Inflammatory macrophage (primary cell): ENCODE data around the gene RRP7A.
"Not testable (repeated sequence)": the region's sequence is repeated elsewhere in the genome, so short reads cannot be mapped to it uniquely, and the experiment has no call there.

Source experiments
- DNase-seq, 2 donors: peaks; one replicate each; pipeline ENCODE4 v3.0.0-alpha.2; 2020 to 2022

RRP7A gene

DNA sequence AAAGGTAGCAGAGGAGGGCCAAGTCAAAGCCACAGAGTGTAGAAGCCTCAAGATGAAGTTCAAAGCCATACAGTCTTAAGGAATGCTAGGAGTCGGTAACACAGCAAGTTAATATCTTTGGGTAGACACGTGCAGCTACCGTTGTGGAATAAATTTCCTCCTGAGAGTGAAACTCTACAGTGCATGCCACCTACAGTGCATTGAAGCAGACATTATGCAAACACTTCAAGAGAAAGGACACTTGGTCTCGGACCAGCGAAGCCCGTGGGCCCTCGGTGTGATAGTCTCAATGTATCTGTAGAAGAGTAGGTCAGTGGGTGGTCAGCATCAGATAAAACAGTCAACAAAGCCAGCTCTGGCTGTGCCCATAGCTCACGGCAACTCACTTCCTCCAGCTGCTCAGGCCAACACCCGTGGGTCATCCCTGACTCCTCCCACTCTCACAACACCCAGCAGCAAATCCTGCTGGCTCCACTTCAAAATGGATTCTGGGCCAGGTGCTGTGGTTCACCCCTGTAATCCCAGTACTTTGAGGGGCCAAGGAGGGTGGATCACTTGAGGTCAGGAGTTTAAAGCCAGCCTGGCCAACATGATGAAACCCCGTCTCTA is 24.0 kb downstream of the RRP7A start:
- peak in 1 of 2 donors; percentile 19 for DNase-seq

DNA sequence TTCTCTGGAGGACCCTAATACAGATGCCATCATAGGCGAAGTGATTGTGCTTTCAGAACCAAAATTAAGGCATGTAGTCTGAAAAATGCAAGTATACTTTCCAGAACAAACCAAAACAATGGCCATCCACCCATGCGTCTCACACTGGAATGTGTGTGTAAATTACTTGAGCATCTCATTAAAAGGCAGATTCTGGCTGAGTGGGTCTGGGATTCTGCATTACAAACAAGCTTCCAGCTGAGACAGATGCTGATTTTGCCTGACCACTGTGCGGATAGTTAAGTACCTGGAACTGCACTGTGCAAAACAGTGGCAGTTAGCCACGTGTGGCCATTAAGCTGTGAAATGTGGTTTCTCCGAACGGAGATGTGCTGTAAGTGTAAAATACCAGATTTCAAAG is 26.2 kb downstream of the RRP7A start:
- no peak for DNase-seq

DNA sequence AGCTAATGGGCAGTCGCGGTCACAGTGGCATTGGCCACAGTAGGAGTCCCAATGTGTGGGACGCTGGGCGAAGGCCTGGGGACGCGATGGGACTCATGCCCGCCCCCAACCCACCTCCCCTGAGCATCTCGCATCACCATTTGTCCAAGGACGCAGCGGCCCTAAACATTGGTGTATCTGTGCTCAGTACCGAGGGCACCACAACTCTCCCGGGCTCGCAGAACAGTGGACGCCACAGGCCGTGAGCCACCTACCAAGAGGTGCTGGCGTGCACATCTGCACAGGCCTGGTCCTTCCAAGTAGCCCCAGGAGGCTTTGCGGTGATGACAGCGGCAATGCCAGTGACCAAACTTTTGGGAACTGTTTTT is 27.3 kb downstream of the RRP7A start:
- DNase-seq, result no peak

DNA sequence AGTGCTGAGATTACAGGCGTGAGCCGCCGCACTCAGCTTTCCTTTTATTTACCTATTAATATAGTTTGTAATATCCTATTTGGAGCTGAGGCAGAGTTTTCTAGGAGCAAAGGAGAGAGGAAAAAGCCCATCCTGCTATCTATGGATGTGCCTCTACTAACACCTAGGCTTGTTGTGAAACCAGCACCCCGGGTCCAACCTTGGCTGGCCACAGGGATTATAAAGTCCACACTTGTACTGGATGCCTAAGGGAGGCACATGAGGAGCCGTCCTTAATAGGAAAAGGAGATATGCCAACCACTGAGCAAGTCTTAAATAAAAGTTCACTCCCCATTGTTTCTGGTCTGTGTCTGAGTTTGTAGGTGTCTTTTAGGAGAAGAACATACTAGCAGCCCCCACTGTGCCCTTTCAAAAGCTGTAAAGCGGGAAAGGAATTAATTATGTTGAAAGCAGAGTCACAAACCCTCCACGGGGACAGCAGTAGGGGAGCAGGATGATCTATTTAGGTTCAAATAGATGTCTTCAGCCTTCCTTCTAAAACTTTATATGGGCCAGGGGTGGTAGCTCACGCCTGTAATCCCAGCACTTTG is 29.3 kb downstream of the RRP7A start:
- no peak for DNase-seq

DNA sequence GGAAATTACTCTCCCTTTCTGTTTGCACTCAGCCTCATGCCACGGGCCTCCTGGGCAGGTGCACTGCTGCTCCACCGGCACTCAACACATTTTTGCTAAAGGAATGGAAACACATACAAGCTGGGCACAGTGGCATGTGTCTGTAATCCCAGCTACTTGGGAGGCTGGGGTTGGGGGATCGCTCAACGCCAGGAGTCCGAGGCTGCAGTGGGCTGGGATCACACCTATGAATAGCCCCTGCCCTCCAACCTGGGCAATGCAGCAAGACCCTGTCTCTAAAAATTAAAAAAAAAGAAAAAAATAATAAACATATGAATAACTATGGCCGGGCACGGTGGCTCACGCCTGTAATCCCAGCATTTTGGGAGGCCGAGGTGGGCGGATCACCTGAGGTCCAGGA is 30.6 kb downstream of the RRP7A start:
- DNase-seq, result no peak

DNA sequence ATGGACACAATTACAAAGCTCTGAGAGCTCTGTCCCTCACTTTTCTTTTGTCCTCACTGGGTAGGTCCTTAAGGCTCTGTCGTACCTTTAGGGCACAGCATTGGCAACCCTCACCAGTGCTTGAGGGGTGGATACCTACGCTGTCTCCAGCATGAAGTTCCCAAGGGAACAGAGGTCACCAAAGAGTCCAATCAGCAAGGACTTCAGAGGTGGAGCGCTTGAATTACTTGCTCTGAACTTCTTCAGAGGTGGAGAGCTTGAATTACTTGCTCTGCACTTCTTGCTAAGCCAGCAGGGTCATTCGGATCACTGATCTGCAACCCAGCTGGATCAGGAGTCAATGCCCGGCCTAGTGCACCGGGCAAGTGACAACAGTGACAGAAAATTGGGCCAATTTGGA is 35.1 kb downstream of the RRP7A start:
- no peak for DNase-seq

DNA sequence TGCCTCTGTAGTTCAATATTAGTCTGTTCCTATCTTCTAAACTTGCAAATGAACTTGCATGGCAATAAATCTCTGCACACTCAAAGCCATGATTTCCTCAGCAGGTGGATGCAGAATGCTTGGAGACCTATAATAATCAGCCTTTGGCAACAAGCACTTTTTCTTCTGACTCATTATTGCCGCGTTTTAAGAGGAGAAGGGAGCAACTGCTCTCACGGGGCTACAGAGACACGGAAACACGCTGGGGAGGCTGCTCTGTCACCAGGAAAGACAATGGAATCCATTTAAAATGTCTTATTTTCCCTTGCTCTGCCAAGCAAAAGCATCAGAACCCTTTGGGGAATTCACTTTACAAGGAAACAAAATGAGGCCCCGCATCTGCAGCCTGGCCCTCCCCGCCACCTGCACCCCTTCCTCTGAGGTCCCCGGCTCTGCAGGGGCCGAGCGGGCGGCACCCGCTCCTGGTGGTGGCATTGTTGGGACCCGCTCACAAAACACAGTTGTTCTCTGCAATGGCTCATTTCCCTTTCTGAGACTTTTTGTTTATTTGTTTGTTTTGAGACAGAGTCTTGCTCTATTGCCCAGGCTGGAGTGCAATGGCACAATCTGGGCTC is 35.9 kb downstream of the RRP7A start:
- not testable (repeated sequence) for DNase-seq

DNA sequence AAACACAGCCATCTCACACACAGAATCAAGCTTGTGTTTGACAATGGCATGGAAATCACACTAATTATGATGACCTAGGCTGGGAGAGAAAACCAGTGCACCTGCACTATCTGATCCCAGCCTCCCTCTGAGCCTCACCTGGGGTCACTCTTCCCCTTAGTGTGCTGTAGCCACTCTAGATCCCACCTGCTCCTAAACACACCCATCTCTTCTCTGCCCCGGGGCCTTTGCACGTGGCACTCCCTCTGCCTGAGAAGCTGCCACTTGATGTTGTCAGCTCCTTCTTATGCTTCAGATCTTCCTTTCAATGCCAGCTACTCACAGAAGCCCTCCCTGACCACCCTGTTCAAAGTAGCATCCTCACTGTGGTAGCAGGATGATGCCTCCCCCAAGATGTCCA is 44.5 kb downstream of the RRP7A start:
- DNase-seq, result no peak

DNA sequence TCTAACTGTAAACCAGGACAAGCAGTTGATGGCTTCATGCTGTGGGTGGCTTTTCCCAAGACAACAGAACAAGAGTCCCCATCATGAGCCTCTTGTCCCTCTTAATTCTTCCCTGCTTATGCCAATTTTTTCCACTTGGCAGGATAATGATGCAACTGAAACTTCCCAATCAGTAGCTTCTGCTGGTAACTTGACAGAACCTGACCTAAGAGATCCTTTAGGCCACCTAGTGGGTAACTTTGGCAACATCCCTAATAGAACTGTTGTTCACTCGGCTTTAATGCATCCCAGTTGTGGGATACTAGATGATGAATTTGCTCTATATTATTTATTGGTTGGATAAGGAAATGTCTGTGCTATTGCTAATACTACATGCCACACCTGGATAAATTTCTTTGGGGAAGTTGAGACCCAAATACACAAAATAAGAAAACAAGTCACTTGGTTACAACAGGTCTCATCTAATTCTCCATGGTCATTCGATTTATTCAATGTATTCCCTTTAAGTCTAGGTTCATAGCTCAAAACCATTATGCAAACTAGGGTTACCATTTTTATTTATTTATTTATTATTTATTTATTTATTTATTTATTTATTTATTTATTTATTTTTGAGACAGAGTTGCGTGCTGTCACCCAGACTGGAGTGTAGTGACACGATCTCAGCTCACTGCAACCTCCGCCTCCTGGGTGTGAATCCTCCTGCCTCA is 46.0 kb downstream of the RRP7A start:
- DNase-seq, result peak; percentile 67 to 69

DNA sequence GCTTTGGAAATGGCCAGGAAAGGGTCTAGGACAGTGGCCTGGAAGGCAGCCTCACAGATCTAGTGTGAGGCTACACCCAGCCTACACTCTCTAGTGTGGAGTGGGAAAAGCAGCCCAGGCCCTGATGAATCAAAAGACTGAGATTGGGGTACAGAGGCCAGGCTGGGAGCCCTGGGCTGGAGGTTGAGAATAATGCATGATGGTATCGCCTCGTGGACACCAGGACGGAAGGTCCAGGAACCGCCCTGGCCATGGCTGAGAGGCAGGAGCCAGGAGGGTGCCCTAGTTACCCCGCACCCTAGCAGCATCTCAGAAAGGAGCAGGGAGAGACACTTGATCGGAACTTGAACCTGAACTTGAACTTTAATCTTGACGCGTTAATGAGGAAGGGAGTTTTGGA is 46.9 kb downstream of the RRP7A start:
- no peak for DNase-seq

DNA sequence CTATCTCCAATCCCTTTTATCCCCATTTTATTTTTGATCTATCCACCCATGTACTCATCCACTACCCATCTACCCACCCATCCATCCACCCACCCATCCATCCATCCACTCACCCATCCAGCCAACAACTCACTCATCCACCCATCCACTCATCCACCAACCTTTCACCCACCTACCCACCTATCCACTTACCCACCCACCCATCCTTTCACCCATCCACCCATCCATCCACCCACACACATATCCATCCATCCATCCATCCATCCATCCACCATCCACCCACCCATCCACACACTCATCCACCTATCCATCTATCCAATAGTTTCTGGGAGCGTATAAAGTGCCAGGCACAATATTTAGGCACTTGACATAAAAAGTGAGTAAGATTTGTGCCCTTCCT is 48.2 kb downstream of the RRP7A start:
- no peak for DNase-seq

DNA sequence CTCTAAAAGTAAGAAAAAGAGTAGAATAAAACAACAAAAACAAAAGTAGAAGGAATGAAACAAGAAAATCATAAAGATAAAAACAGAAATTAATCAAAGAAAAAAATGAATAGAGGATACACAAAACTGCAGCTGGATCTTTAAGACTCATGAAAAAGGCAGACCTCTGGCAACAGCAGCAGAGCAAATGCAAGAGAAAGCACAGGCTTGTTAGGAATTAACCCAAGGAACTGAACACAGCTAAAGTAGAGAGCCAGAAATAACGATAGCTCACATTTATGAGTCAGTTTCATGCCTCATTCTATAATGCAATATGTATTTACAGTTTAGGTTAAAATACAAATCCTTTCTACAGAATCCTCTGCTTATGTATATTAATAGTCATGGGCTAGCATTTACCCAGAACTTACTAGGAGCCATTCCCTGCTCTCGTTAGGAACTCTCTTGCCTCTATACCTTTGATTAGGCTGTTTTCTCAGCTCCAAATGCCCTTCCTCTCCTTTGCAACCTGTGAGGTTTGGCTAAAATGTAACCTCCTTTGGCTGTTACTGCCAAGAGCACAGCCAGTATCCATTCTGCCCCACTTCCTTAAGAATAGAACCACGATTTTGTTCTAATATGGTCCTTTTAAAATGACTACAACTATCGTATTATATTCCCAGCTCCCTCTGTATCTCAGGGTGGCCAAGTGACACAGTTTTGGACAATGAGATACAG is 49.1 kb downstream of the RRP7A start:
- DNase-seq, result no peak

DNA sequence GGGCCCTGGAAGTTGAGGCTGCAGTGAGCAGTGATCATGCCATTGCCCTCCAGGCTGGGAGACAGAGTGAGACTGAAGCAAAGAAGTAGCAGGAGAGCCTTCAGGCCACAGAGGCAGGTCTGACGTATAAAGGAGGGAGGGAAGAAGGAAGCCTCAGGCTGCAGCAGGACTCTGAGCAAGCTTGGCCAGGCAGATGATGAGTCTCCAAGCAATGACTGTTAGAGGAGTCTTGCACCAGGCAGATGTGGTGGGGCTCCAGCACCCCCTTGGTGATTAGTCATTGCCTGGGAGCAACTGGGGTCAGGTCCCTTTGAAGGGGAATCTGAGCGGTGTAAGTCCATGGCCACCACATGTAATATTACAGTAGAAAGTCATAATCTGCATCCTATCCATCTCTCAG is 50.8 kb downstream of the RRP7A start:
- no peak for DNase-seq

DNA sequence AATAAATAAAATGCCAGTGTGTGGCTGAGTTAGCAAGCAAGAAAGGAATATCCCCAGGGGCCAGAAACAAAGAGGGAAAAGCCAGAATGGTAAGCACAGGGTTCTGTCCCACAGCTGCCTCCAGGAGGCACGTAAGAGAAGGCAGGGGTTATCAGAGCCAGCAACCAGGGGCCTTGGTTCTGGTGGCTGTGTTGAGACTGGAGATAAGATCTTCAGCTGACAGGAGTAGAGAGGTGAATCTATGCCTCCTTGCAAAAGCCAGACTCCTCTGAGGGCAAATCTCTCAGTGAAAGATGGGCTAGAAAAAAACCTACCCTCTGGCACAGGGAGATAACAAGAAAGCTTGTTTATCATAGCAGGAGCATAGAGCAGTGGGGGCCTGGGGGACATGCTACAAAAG is 57.6 kb downstream of the RRP7A start:
- DNase-seq, result no peak

DNA sequence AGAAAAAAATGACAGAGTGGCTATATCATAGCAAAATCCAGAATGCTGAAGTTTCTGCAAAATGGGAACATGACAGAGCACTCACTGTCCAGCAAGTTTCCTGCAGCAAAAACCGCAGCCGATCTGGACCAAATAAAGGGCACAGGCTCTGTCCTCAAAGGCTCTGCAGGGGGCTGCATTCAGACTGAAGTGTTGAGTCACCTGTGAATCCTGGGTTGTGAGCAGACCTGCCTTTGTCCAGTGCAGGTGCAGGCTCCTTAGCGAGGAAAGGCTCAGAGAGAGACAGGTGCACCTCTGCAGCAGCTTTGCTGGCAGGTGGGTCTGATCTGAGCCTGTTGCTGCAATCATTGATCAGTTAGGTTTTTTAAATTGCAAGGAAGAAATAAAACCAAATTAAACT is 58.1 kb downstream of the RRP7A start:
- no peak for DNase-seq
